Measurements from ENCODE around the gene CFLAR. TPM values are rescaled to one million over a fixed set of nuclear protein-coding genes. Genes with fewer than 3 reads are reported as not detected.
A peak's percentile ranks its signal among the peaks of the same experiment; 100 is the strongest.
"Not testable (repeated sequence)": the region's sequence is repeated elsewhere in the genome, so short reads cannot be mapped to it uniquely, and the experiment has no call there.

Gene CFLAR
- total and polyA plus RNA-seq, 5 experiments from 2014 or later: 50.7 to 142 (median 93.3) TPM

DNA sequence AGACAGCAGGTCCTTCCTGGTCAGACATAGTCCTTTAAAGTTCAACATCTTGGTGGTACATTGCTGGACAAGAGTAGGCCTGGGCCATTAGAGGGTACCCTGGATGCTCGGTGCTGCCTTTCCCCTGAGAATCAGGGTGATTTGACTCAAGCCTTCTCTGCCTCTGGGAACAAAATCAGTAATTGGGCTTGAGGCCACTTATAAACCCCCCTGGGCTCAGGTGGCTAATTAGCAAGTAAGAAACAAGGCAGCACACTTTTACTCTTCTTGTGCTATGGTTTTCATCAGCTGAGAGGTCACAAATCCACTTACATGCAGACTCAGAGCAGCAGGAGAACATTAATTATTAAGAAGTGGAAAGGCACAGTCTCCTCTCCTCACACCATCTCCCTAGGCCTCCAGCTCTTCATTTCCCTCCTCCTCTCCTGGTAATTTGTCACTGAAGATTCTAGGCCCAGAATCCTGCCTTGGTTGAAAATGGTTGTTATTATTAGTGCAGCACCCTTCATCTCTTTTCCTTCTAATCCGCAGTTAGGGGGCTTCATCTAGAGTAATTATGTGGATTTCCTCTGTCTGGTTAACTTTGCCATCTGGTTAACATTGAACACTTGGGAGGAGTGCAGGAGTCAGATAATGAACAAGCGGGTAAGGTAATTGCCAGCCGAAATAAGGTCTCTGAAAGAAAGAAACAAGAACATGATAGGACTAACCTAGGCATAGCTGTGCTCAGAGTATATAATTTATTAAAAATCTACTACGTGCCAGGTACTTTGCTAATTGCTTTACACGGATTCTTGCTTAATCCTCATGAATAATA is 37.2 kb downstream of the CFLAR start:
- no peak for DNase-seq
- POLR2A ChIA-PET: interaction anchor here (3.2 kb wide), 1 partner anchor 36 kb away, joined by 11 read pairs; the partner anchor contains the start of gene CFLAR
- H3K36me3 Mint-ChIP-seq: peaks cover 0 to 74% (median 15%) of the 10 kb centered on the region in 3 donors
- ATAC-seq: no peak
- H3K27me3 Mint-ChIP-seq: no peaks in the 10 kb centered on the region
- H3K4me3 Mint-ChIP-seq: no peak overlapping the region
- H3K9me3 Mint-ChIP-seq: no peaks in the 10 kb centered on the region
- peak overlapping the region; percentile 10 to 83 (median 34) for H3K27ac Mint-ChIP-seq
- peaks cover 12 to 79% (median 20%) of the 10 kb centered on the region in 4 donors for H3K4me1 Mint-ChIP-seq

GRCh38 chr2:201154615-201155399 is 38.8 kb downstream of the CFLAR start:
- Mint-ChIP-seq H3K4me3 (no peak overlapping the region), H3K4me1 (peaks cover 11 to 69% (median 24%) of the 10 kb centered on the region in 4 donors), H3K27me3 (no peaks in the 10 kb centered on the region), H3K9me3 (no peaks in the 10 kb centered on the region), H3K27ac (peak overlapping the region in 9 of 10 donors; percentile 4 to 90 (median 52)), H3K36me3 (peaks cover 0 to 71% (median 14%) of the 10 kb centered on the region in 3 donors)
- DNase-seq (no peak), ATAC-seq (no peak)
- POLR2A ChIA-PET: interaction anchor here (0.7 to 3.2 kb wide), 4 partner anchors 23 to 83 kb away, joined by 3 to 11 read pairs (median 4); partner anchors contain the start of genes CFLAR, HYCC2 and NDUFB3

- POLR2A ChIA-PET: no interaction called here
These were observed 40.1 kb downstream of the CFLAR start for GRCh38 chr2:201156036-201156435.

GRCh38 chr2:201156640-201157039 is 40.7 kb downstream of the CFLAR start:
- Mint-ChIP-seq H3K9me3 (no peaks in the 10 kb centered on the region), H3K4me3 (no peak overlapping the region), H3K27ac (peak overlapping the region in 4 of 10 donors; percentile 29 to 90 (median 34)), H3K36me3 (peaks cover 0 to 66% (median 6%) of the 10 kb centered on the region in 3 donors), H3K4me1 (peaks cover 10 to 54% (median 14%) of the 10 kb centered on the region in 4 donors), H3K27me3 (no peaks in the 10 kb centered on the region)
- POLR2A ChIA-PET: interaction anchor here (0.9 to 4.5 kb wide), 3 partner anchors 40 to 193 kb away, joined by 3 to 65 read pairs (median 9); partner anchors contain the start of genes CFLAR and ORC2
- ATAC-seq: no peak
- DNase-seq: no peak

More at GRCh38 chr2:201156036-201156435, 40.1 kb downstream of the CFLAR start:
- no peak for DNase-seq
- peaks cover 0 to 71% (median 12%) of the 10 kb centered on the region in 3 donors for H3K36me3 Mint-ChIP-seq
- no peak overlapping the region for H3K4me3 Mint-ChIP-seq
- H3K4me1 Mint-ChIP-seq: peaks cover 11 to 60% (median 20%) of the 10 kb centered on the region in 4 donors
- no peak for ATAC-seq
- no peaks in the 10 kb centered on the region for H3K9me3 Mint-ChIP-seq
- H3K27ac Mint-ChIP-seq: peak overlapping the region in 4 of 10 donors; percentile 44 to 90 (median 72)
- H3K27me3 Mint-ChIP-seq: no peaks in the 10 kb centered on the region

DNA sequence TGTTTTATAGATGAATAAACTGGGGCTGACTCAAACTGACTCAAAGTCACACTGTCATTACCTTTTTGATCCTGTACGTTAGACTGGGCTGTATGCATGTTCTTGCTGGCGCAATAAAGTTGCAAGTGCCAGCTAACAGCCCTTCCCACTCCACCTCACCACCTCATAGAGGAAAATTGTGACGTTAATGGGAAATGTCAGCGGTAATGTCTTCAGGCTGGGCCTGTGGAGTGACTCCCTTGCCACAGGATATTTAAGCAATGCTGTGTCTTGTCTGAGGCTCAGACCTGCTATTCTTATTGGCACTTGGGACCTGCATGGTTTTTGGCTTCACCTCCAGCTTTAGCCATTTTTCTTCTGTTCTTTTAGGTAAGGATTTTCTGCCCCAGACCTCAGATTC is 41.7 kb downstream of the CFLAR start:
- H3K9me3 Mint-ChIP-seq: no peaks in the 10 kb centered on the region
- POLR2A ChIA-PET: interaction anchor here (0.6 to 4.5 kb wide), 11 partner anchors 28 to 445 kb away, joined by 3 to 65 read pairs (median 5); partner anchors contain the start of genes CFLAR, CLK1, HYCC2 and NDUFB3
- H3K27ac Mint-ChIP-seq: peak overlapping the region; percentile 49 to 92 (median 88)
- peaks cover 0 to 69% (median 13%) of the 10 kb centered on the region in 3 donors for H3K36me3 Mint-ChIP-seq
- H3K4me1 Mint-ChIP-seq: peaks cover 8 to 48% (median 10%) of the 10 kb centered on the region in 4 donors
- peak overlapping the region in 2 of 10 donors; percentile 27 to 64 for H3K4me3 Mint-ChIP-seq
- ATAC-seq (peak in 1 of 2 donors; percentile 3), DNase-seq (no peak)
- no peaks in the 10 kb centered on the region for H3K27me3 Mint-ChIP-seq

- Mint-ChIP-seq H3K27ac (peak overlapping the region; percentile 49 to 92 (median 88)), H3K4me3 (peak overlapping the region in 2 of 10 donors; percentile 27 to 64), H3K27me3 (no peaks in the 10 kb centered on the region), H3K36me3 (peaks cover 0 to 71% (median 16%) of the 10 kb centered on the region in 3 donors), H3K9me3 (no peaks in the 10 kb centered on the region), H3K4me1 (peaks cover 8 to 43% (median 10%) of the 10 kb centered on the region in 4 donors)
- DNase-seq (peak in 9 of 10 donors; percentile 36 to 81 (median 63)), ATAC-seq (peak; percentile 92 to 94)
- POLR2A ChIA-PET: interaction anchor here (0.6 to 4.5 kb wide), 10 partner anchors 29 to 445 kb away, joined by 4 to 65 read pairs (median 6); partner anchors contain the start of genes CFLAR, CLK1, HYCC2 and NDUFB3
These were observed 42.4 kb downstream of the CFLAR start for GRCh38 chr2:201158111-201158929.

DNA sequence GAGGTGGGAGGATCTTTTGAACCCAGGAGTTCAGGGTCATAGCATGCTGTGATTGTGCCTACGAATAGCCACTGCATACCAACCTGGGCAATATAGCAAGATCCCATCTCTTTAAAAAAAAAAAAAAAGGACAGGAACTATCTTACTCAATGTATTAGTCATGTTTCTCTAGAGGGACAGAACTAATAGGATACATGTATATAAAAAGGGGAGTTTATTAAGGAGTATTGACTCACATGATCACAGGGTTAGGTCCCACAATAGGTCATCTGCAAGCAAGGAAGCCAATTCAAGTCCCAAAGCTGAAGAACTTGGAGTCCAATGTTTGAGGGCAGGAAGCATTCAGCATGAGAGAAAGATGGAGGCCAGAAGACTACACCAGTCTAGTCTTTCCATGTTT is 48.2 kb downstream of the CFLAR start:
- H3K36me3 Mint-ChIP-seq: peaks cover 8 to 69% (median 47%) of the 10 kb centered on the region in 3 donors
- no peak overlapping the region for H3K4me3 Mint-ChIP-seq
- POLR2A ChIA-PET: interaction anchor here (0.7 kb wide), 1 partner anchor 38 kb away, joined by 4 read pairs; no protein-coding TSS in a partner anchor
- peaks cover 0 to 10% (median 1%) of the 10 kb centered on the region in 4 donors for H3K4me1 Mint-ChIP-seq
- peak overlapping the region in 1 of 10 donors; percentile 58 for H3K27ac Mint-ChIP-seq
- H3K9me3 Mint-ChIP-seq: peaks cover 3 to 17% (median 9%) of the 10 kb centered on the region in 9 donors
- DNase-seq (no peak), ATAC-seq (no peak)
- H3K27me3 Mint-ChIP-seq: no peaks in the 10 kb centered on the region

DNA sequence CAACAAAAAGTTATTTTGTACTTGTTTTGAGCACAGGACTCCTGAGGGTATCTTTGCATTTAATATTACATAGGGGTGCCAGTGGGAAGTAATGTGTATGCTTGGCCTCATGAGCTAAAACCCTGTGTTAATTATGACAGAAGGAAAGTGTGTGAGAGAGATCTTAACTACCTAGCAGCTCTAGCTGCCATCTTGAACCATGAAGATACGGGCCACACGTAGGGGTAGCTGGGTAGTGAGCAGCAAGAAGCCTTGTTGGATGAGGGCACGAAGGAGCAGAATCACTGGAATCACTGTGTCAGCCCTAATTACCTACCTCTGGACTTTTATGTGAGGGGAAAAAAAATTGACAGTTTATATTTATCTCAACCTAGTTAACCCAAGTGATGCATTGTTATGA is 51.6 kb downstream of the CFLAR start:
- POLR2A ChIA-PET: interaction anchor here (0.9 kb wide), 1 partner anchor 49 kb away, joined by 3 read pairs; no protein-coding TSS in a partner anchor
- H3K36me3 Mint-ChIP-seq: peaks cover 8 to 44% (median 44%) of the 10 kb centered on the region in 3 donors
- no peak for DNase-seq
- no peaks in the 10 kb centered on the region for H3K27me3 Mint-ChIP-seq
- H3K9me3 Mint-ChIP-seq: peaks cover 6 to 39% (median 25%) of the 10 kb centered on the region in 9 donors
- no peak overlapping the region for H3K4me3 Mint-ChIP-seq
- peak overlapping the region in 1 of 10 donors; percentile 48 for H3K27ac Mint-ChIP-seq
- ATAC-seq: no peak
- H3K4me1 Mint-ChIP-seq: peaks cover 0 to 19% (median under 1%) of the 10 kb centered on the region in 4 donors

DNA sequence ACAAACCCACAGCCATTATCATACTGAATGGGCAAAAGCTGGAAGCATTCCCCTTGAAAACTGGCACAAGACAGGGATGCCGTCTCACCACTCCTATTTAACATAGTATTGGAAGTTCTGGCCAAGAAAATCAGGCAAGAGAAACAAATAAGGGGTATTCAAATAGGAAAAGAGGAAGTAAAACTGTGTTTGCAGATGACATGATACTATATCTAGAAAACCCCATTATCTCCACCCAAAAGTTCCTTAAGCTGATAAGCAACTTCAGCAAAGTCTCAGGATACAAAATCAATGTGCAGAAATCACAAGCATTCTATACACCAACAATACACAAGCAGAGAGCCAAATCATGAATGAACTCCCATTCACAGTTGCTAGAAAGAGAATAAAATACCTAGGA is 52.5 kb downstream of the CFLAR start:
- peak overlapping the region in 5 of 10 donors; percentile 7 to 61 (median 31) for H3K27ac Mint-ChIP-seq
- H3K36me3 Mint-ChIP-seq: peaks cover 8 to 41% (median 35%) of the 10 kb centered on the region in 3 donors
- peaks cover 6 to 41% (median 26%) of the 10 kb centered on the region in 9 donors for H3K9me3 Mint-ChIP-seq
- POLR2A ChIA-PET: interaction anchor here (0.6 kb wide), 1 partner anchor 281 kb away, joined by 3 read pairs; no protein-coding TSS in a partner anchor
- H3K27me3 Mint-ChIP-seq, H3K4me3 Mint-ChIP-seq, ATAC-seq, DNase-seq: not testable (repeated sequence)
- H3K4me1 Mint-ChIP-seq: peaks cover 0 to 19% (median 0%) of the 10 kb centered on the region in 4 donors

GRCh38 chr2:201171259-201171814 is 55.4 kb downstream of the CFLAR start:
- H3K27ac Mint-ChIP-seq: peak overlapping the region in 2 of 10 donors; percentile 44 to 49
- no peak for DNase-seq
- no peak overlapping the region for H3K4me3 Mint-ChIP-seq
- peaks cover 3 to 29% (median 11%) of the 10 kb centered on the region in 4 donors for H3K4me1 Mint-ChIP-seq
- peaks cover 6 to 41% (median 26%) of the 10 kb centered on the region in 9 donors for H3K9me3 Mint-ChIP-seq
- no peaks in the 10 kb centered on the region for H3K27me3 Mint-ChIP-seq
- POLR2A ChIA-PET: no interaction called here
- H3K36me3 Mint-ChIP-seq: peaks cover 8 to 29% (median 12%) of the 10 kb centered on the region in 3 donors
- no peak for ATAC-seq

DNA sequence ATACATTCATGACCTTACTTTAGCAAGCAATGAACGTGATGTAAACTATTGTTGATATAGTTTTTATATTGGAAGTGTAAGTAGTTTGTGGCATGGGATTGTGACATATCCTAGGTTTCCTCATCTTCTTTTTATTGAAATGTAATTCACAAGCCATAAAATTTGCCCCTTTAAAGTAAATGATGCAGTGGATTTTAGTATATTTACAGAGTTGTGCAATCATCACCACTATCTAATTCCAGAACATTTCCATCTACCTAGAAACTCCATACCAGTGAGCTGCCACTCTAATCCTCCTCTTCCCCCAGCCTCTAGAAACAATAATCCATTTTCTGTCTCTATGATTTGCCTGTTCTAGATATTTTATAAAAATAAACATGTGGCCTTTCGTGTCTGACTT is 56.3 kb downstream of the CFLAR start:
- DNase-seq (no peak), ATAC-seq (no peak)
- Mint-ChIP-seq H3K4me1 (peaks cover 4 to 32% (median 13%) of the 10 kb centered on the region in 4 donors), H3K36me3 (peaks cover 6 to 21% (median 8%) of the 10 kb centered on the region in 3 donors), H3K27ac (peak overlapping the region in 3 of 10 donors; percentile 16 to 45 (median 18)), H3K27me3 (no peaks in the 10 kb centered on the region), H3K9me3 (peaks cover 6 to 39% (median 26%) of the 10 kb centered on the region in 9 donors), H3K4me3 (no peak overlapping the region)
- POLR2A ChIA-PET: no interaction called here
